Measurements from ENCODE around the gene CEMIP.

Gene CEMIP

DNA sequence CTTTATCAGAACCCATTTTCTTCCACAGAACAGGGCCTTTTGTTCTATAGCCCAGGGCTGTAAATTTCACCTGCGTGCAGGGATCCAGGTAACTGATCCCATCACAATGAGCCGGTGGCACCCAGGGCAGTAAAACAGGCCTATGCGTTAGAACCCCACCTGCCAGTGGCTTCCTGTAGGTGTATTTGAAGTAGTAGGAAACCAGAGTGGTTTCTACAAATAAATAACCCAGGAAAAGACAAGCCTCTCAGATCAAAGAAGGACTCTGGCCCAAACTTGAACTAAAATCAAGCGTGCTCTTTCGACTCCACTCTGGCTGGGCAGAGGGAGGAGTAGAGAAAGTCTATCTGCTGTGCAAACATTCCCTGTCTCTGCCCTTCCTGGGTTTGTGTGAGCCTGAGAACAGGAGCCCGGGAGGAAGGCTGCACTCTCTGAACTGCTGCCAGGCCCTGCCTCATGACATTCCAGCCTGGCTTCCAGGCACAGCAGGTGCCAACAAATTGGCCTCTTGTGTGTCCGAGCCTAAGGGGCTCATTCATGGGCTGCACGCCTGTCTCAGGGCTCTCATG lies 77.7 kb downstream of the CEMIP start:
- no peak for DNase-seq

DNA sequence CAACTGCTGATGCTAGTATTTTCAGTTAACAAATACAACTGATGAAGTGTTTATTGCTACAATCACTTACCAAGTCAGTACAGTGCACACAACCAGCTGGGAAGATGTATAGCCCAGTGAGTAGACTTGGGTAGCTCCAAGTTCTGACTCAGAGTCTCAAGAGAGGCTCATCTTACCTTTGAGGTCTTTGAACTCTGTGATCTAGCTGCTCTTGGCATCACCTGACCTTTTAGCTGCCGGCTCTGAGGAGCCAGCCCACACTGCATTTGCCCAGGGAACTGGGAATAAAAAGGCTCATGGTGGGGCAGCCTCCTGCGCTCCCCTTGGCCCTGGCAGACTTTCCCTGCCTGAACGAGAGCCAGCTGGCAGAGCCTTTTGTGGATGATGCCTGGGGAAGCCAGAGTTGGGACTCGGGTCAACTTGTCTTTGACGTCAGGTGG lies 82.6 kb downstream of the CEMIP start:
- no peak for DNase-seq

- no peak for DNase-seq
These were observed 85.5 kb downstream of the CEMIP start for GRCh38 chr15:80864666-80865065.

GRCh38 chr15:80866936-80867335 lies 87.8 kb downstream of the CEMIP start:
- DNase-seq: no peak

GRCh38 chr15:80870366-80870765 lies 91.2 kb downstream of the CEMIP start:
- DNase-seq: no peak

DNA sequence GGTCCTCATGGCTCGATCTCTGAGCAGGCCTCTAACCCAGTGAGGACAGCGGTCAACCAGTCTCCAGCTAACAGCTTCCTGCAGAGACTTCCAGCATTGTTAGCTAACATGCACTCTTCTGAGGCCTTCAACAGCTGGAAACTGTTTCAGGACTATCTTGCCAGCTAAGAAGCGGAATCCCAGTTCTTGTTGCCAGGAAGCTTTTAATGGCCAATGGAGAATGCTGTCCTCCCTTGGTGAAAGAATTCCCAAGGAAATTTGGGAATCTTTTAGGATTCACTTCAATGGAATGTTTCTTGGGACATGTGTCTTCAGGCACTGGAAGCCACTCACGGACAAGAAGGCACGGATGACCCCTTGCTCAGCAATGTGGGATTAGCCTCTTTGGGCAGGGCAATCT lies 91.7 kb downstream of the CEMIP start:
- DNase-seq: no peak

DNA sequence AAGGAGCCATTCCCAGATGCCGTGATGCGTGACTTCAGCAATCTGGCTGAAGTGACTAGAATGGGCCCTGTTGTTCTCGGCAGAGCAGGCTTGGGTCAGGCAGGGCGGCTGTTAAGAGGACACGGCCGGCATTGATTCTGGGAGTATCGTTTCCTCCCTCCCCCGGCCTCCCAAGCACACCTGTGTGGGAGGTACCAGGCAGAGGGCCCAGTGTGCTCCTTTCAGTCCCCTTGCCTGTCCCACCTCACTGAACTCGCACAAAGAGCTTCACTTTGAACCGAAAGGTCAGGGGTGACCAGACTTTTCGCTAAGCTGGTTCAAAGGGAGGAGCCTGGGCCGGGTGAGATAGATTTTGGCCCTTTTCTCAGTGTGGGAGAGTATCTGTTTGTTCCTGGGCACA lies 92.7 kb downstream of the CEMIP start:
- no peak for DNase-seq

GRCh38 chr15:80873366-80873952 lies 94.3 kb downstream of the CEMIP start:
- DNase-seq: no peak

- no peak for DNase-seq
These were observed 96.6 kb downstream of the CEMIP start for GRCh38 chr15:80875568-80876347.

DNA sequence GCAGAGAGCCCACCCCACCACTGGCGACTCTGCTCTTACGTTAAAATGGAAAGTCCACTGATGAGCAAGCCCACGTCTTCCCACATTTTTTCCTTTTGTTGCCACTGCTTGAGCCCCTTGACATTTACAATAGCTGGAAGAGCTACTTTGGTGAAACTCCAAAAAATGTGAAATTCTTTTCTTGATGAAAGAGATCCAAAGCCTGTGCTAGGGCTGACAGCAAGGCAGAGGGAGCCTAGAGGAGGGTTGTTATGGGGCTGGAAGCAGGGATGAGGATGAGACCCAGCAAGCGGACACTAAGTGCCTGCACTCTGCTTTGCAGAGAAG lies 97.1 kb downstream of the CEMIP start:
- no peak for DNase-seq

- no peak for DNase-seq
These were observed 99.2 kb downstream of the CEMIP start for GRCh38 chr15:80878242-80878866.

GRCh38 chr15:80878867-80879250 lies 99.7 kb downstream of the CEMIP start:
- no peak for DNase-seq

DNA sequence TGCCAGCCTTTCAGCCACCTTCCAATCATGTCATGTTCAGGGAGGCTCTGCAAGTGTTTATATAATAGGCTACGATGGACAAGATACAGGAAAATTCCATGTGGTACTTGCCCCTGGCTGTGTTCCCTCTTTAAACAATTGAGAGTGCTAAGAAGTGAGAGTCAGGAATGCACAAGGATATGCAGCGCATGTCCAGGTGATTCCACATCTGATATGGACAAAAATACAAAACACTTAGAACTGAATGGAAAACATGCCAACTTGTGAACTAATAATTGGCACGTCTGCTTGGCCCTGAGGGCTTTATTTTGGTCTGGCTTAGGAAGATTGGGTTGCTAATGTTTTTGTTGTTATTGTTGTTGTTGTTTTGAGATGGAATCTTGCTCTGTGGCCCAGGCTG lies 100.9 kb downstream of the CEMIP start:
- no peak for DNase-seq

GRCh38 chr15:80883641-80884040 lies 104.5 kb downstream of the CEMIP start:
- DNase-seq: no peak

GRCh38 chr15:80885016-80885579 lies 105.9 kb downstream of the CEMIP start:
- DNase-seq: no peak

- no peak for DNase-seq
These were observed 108.0 kb downstream of the CEMIP start for GRCh38 chr15:80887148-80887547.

DNA sequence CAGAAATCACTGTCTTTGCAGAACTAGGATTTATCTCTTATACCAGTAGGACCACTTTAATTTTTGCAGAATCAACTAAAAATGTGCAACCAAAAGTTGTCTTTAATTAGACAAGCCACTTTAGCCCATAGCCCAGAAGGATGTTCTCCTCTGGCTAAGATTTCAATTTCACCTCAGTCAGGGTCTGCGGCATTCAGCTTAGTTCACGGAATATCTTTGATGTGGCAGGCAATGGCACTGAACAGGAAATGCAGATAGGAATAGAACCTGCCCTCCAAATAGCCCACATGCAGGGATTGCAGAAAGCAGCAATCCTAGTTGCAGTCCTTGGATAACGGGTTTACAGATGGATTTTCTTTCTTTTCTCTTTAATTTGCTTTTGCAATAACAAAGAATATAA lies 109.7 kb downstream of the CEMIP start:
- DNase-seq: no peak

GRCh38 chr15:80890341-80891005 lies 111.3 kb downstream of the CEMIP start:
- no peak for DNase-seq

- DNase-seq: no peak
These were observed 111.8 kb downstream of the CEMIP start for GRCh38 chr15:80891006-80891405.

GRCh38 chr15:80892414-80892813 lies 113.2 kb downstream of the CEMIP start:
- DNase-seq: no peak

DNA sequence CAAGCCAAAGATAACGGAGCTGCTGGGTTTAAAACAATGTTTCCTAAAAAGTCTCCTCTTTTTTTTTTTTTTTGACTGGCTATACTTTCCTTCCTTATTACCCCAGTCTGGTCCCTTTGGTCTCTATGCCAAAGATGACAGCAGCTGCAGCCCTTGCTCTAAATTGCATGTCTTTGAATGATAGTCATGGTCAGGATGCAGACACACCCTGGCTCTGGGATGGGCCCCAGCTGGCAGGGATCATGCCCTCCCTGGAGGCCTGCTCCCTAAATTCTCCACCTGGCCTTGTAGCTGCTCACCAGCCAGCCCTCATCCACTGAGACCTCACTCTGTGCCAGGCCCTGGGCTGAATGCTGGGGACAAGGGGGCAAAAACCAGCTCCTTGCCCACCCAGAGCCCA lies 114.6 kb downstream of the CEMIP start:
- no peak for DNase-seq

DNA sequence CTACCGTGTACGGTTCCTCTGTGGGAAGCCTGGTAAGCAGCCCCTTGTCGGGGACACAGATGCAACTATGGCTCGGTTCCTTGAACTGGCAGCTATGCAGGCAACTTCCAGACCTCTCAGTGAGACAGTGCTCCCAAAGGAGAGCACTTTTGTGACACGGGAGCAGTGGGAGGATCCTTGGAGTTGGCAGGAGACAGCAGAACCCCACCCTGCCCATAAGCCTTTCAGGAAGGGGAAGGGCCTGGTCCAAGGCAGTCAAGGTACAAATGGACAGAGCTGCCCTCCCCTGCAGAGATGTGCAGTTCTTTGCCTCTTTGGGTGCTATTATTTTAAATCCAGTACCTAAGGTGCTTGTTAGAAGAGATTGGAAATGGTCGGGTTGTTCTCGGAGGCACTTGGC lies 115.9 kb downstream of the CEMIP start:
- DNase-seq: no peak

- DNase-seq: no peak
These were observed 116.8 kb downstream of the CEMIP start for GRCh38 chr15:80895965-80896364.
